Loucy (cell line): ENCODE data around the gene PLXNB1.
"Not testable (repeated sequence)": the region's sequence is repeated elsewhere in the genome, so short reads cannot be mapped to it uniquely, and the experiment has no call there.

Experiments used
- H2AFZ ChIP-seq: fragments of 200-600 bp; sonication (generic); 2 replicates; pipeline ENCODE4 v1.6.0; 2016; ENCODE audit warnings: antibody characterized with exemption, mild to moderate bottlenecking, low read length, moderate library complexity
- H3F3A ChIP-seq: fragments of 200-600 bp; 2 replicates; pipeline ENCODE4 v1.6.0; 2016; ENCODE audit warnings: antibody characterized with exemption, low read depth, mild to moderate bottlenecking
- H3K27me3 ChIP-seq: fragments of 200-600 bp; sonication (generic); 2 replicates; pipeline ENCODE4 v1.6.1; 2014; ENCODE audit warnings: low read length, mild to moderate bottlenecking; ENCODE audit not compliant: insufficient read depth, poor library complexity, severe bottlenecking
- H3K36me3 ChIP-seq: fragments of 200-600 bp; sonication (generic); 2 replicates; pipeline ENCODE4 v1.6.1; 2016; ENCODE audit warnings: low read length; ENCODE audit not compliant: insufficient read depth
- H3K4me1 ChIP-seq: fragments of 200-600 bp; sonication (generic); 2 replicates; pipeline ENCODE4 v1.5.1; 2014; ENCODE audit warnings: low read length, mild to moderate bottlenecking; ENCODE audit not compliant: insufficient read depth, poor library complexity, severe bottlenecking
- H3K4me2 ChIP-seq: fragments of 200-600 bp; sonication (generic); 2 replicates; pipeline ENCODE4 v1.6.0; 2014; ENCODE audit warnings: antibody characterized with exemption, low read length, low read depth, mild to moderate bottlenecking; ENCODE audit not compliant: poor library complexity, severe bottlenecking
- H3K4me3 ChIP-seq: fragments of 200-600 bp; sonication (generic); 2 replicates; pipeline ENCODE4 v1.5.1; 2014; ENCODE audit warnings: low read length, mild to moderate bottlenecking, mixed read lengths; ENCODE audit not compliant: poor library complexity, severe bottlenecking
- H3K79me2 ChIP-seq: fragments of 200-600 bp; sonication (generic); 2 replicates; pipeline ENCODE4 v1.6.1; 2014; ENCODE audit warnings: low read length; ENCODE audit not compliant: insufficient read depth
- H3K9ac ChIP-seq: fragments of 200-600 bp; sonication (generic); 2 replicates; pipeline ENCODE4 v1.6.0; 2014; ENCODE audit warnings: mild to moderate bottlenecking, low read depth, low read length, moderate library complexity; ENCODE audit not compliant: poor library complexity, severe bottlenecking
- H3K9me2 ChIP-seq: fragments of 200-600 bp; sonication (generic); replicated peaks from 2 replicates; pipeline ENCODE4 v1.6.1; 2016; ENCODE audit warnings: low read depth, low read length, mixed read lengths
- H3K9me3 ChIP-seq: fragments of 200-600 bp; sonication (generic); 2 replicates; pipeline ENCODE4 v1.6.1; 2014; ENCODE audit warnings: mild to moderate bottlenecking, antibody characterized with exemption, low read length, low read depth; ENCODE audit not compliant: insufficient read depth
- H4K20me1 ChIP-seq: fragments of 200-600 bp; sonication (generic); 2 replicates; pipeline ENCODE4 v1.6.0; 2014; ENCODE audit warnings: antibody characterized with exemption, low read length, mild to moderate bottlenecking; ENCODE audit not compliant: insufficient read depth, poor library complexity, severe bottlenecking
- CTCF ChIP-seq: fragments of 200-600 bp; sonication (generic); conservative IDR thresholded peaks from 2 replicates; pipeline ENCODE4 v1.5.1; 2014; ENCODE audit warnings: mild to moderate bottlenecking, antibody characterized with exemption, low read length
- EZH2phosphoT487 ChIP-seq: fragments of 200-600 bp; IDR thresholded peaks from 2 replicates; pipeline ENCODE4 v1.6.1; 2018; ENCODE audit warnings: antibody characterized with exemption, mild to moderate bottlenecking, moderate library complexity, borderline replicate concordance

PLXNB1 gene

GRCh38 chr3:48476426-48477053, 46.7 kb upstream of the PLXNB1 start:
- H3K36me3 ChIP-seq: no peaks in the 10 kb centered on the region
- H3F3A ChIP-seq: no peaks in the 10 kb centered on the region
- H3K9ac ChIP-seq: no peak overlapping the region
- H3K4me3 ChIP-seq: no peak overlapping the region
- H3K9me3 ChIP-seq: no peaks in the 10 kb centered on the region
- TF ChIP-seq CTCF: no peak
- no peak for TF ChIP-seq EZH2phosphoT487
- peaks cover 11% of the 10 kb centered on the region; the same call in 1 of the 2 replicates for H3K79me2 ChIP-seq
- H3K4me1 ChIP-seq: peaks cover 24% of the 10 kb centered on the region
- no peaks in the 10 kb centered on the region for H3K27me3 ChIP-seq
- H4K20me1 ChIP-seq: no peaks in the 10 kb centered on the region
- no peak overlapping the region for H3K4me2 ChIP-seq
- no peak overlapping the region for H2AFZ ChIP-seq
- H3K9me2 ChIP-seq: no peaks in the 10 kb centered on the region

GRCh38 chr3:48475188-48475587, 45.3 kb upstream of the PLXNB1 start:
- H3K27me3 ChIP-seq: no peaks in the 10 kb centered on the region
- TF ChIP-seq EZH2phosphoT487: no peak
- TF ChIP-seq CTCF: no peak
- peaks cover 2% of the 10 kb centered on the region for H4K20me1 ChIP-seq
- H3K36me3 ChIP-seq: no peaks in the 10 kb centered on the region
- peaks cover 24% of the 10 kb centered on the region for H3K79me2 ChIP-seq
- H3K4me3 ChIP-seq: no peak overlapping the region
- H3K4me1 ChIP-seq: peaks cover 33% of the 10 kb centered on the region
- no peaks in the 10 kb centered on the region for H3F3A ChIP-seq
- H3K4me2 ChIP-seq: no peak overlapping the region
- H3K9me2 ChIP-seq: no peaks in the 10 kb centered on the region
- H3K9ac ChIP-seq: no peak overlapping the region
- H2AFZ ChIP-seq: no peak overlapping the region
- H3K9me3 ChIP-seq: no peaks in the 10 kb centered on the region

GRCh38 chr3:48474619-48475018, 44.7 kb upstream of the PLXNB1 start:
- Histone ChIP-seq H3K4me3 (no peak overlapping the region), H4K20me1 (peaks cover 7% of the 10 kb centered on the region), H3K9ac (no peak overlapping the region), H3F3A (no peaks in the 10 kb centered on the region), H3K4me2 (no peak overlapping the region), H3K9me3 (no peaks in the 10 kb centered on the region), H3K79me2 (peaks cover 30% of the 10 kb centered on the region), H3K27me3 (no peaks in the 10 kb centered on the region), H3K9me2 (no peaks in the 10 kb centered on the region), H3K36me3 (no peaks in the 10 kb centered on the region), H2AFZ (no peak overlapping the region), H3K4me1 (peaks cover 38% of the 10 kb centered on the region)
- TF ChIP-seq CTCF (no peak), EZH2phosphoT487 (no peak)

- not testable (repeated sequence) for H3F3A ChIP-seq, H3K27me3 ChIP-seq, H3K9ac ChIP-seq, H2AFZ ChIP-seq, H3K36me3 ChIP-seq, H3K9me2 ChIP-seq, H3K9me3 ChIP-seq, H3K4me2 ChIP-seq, H3K4me3 ChIP-seq, H4K20me1 ChIP-seq
- peaks cover 39% of the 10 kb centered on the region for H3K4me1 ChIP-seq
- H3K79me2 ChIP-seq: peaks cover 36% of the 10 kb centered on the region
Measured at GRCh38 chr3:48474031-48474430, 44.1 kb upstream of the PLXNB1 start.
